DOHH2 (cell line): ENCODE measurements around the gene ABCA2.
"Not testable (repeated sequence)": the region's sequence is repeated elsewhere in the genome, so short reads cannot be mapped to it uniquely, and the experiment has no call there.

ENCODE experiments used
- H3F3A ChIP-seq: fragments of 200-600 bp; sonication (generic), shearing (Covaris generic); 2 replicates; pipeline ENCODE4 v1.6.0; 2016; ENCODE audit warnings: antibody characterized with exemption, mild to moderate bottlenecking; ENCODE audit not compliant: control insufficient read depth, insufficient read depth
- H3K27ac ChIP-seq: fragments of 200-600 bp; sonication (generic); 2 replicates; pipeline ENCODE4 v1.5.1; 2014; ENCODE audit warnings: low read depth, mild to moderate bottlenecking, low read length, moderate library complexity
- H3K27me3 ChIP-seq: fragments of 200-600 bp; sonication (generic); 2 replicates; pipeline ENCODE4 v1.6.1; 2014; ENCODE audit warnings: mild to moderate bottlenecking, low read length, mixed read lengths; ENCODE audit not compliant: control insufficient read depth
- H3K36me3 ChIP-seq: fragments of 200-600 bp; sonication (generic); 2 replicates; pipeline ENCODE4 v1.6.1; 2014; ENCODE audit warnings: mild to moderate bottlenecking, low read length, moderate library complexity, mixed read lengths; ENCODE audit not compliant: control insufficient read depth
- H3K4me1 ChIP-seq: fragments of 200-600 bp; sonication (generic); 2 replicates; pipeline ENCODE4 v1.6.1; 2014; ENCODE audit warnings: mild to moderate bottlenecking, low read length, mixed read lengths; ENCODE audit not compliant: control insufficient read depth
- H3K4me2 ChIP-seq: fragments of 200-600 bp; sonication (generic); 2 replicates; pipeline ENCODE4 v1.6.0; 2014; ENCODE audit warnings: mild to moderate bottlenecking, low read length, moderate library complexity
- H3K4me3 ChIP-seq: fragments of 200-600 bp; sonication (generic); 2 replicates; pipeline ENCODE4 v1.5.1; 2014; ENCODE audit warnings: mild to moderate bottlenecking, low read length, mixed read lengths
- H3K79me2 ChIP-seq: fragments of 200-600 bp; sonication (generic); 2 replicates; pipeline ENCODE4 v1.6.1; 2014; ENCODE audit warnings: mild to moderate bottlenecking, low read length, mixed read lengths; ENCODE audit not compliant: control insufficient read depth
- H3K9me2 ChIP-seq: fragments of 200-600 bp; sonication (generic); replicated peaks from 2 replicates; pipeline ENCODE4 v1.6.1; 2014; ENCODE audit warnings: mild to moderate bottlenecking, low read length, mixed read lengths; ENCODE audit not compliant: control insufficient read depth
- H3K9me3 ChIP-seq: fragments of 200-600 bp; sonication (generic); 2 replicates; pipeline ENCODE4 v1.6.1; 2014; ENCODE audit warnings: antibody characterized with exemption, low read length, mixed read lengths; ENCODE audit not compliant: control insufficient read depth, insufficient read depth
- H4K20me1 ChIP-seq: fragments of 200-600 bp; sonication (generic); 2 replicates; pipeline ENCODE4 v1.6.0; 2014; ENCODE audit warnings: low read depth, mild to moderate bottlenecking, antibody characterized with exemption, low read length, moderate library complexity; ENCODE audit not compliant: control insufficient read depth, insufficient read depth
- EZH2phosphoT487 ChIP-seq: fragments of 200-600 bp; sonication (generic); IDR thresholded peaks from 2 replicates; pipeline ENCODE4 v1.6.1; 2017; ENCODE audit warnings: borderline replicate concordance, mild to moderate bottlenecking, antibody characterized with exemption, low read length, moderate library complexity, mixed read lengths
- TF ChIP-seq, protein P1 (sequence below): fragments of 200-600 bp; sonication (generic); IDR thresholded peaks from one replicate; pipeline ENCODE4 v1.5.1; 2014; ENCODE audit warnings: antibody characterized with exemption, mild to moderate bottlenecking, low read depth, low read length; ENCODE audit not compliant: poor library complexity, severe bottlenecking

Gene ABCA2

DNA sequence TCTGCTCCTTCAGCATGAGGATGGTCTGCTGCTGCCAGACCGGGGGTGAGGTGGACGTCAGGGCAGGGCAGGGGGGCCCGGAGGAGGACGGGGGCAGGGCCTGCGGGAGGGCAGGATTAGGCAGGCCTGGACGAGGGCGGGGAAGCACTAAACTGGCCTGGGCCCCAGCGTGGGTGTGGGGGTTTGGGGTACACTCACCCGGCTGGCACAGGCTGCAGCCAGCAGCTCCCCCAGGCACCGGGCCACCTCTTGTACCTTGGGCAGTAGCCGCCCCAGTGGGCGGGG, 36.8 kb upstream of the ABCA2 start:
- Histone ChIP-seq H3K4me2 (no peak overlapping the region), H3K79me2 (peaks cover 38% of the 10 kb centered on the region), H3K27ac (no peak overlapping the region), H3K9me3 (no peaks in the 10 kb centered on the region), H3K4me1 (peaks cover 25% of the 10 kb centered on the region), H3K27me3 (no peaks in the 10 kb centered on the region), H4K20me1 (peaks cover 13% of the 10 kb centered on the region), H3K36me3 (peaks cover 31% of the 10 kb centered on the region), H3F3A (peaks cover 12% of the 10 kb centered on the region), H3K4me3 (no peak overlapping the region), H3K9me2 (no peaks in the 10 kb centered on the region)
- no peak for TF ChIP-seq EZH2phosphoT487
- TF ChIP-seq, protein P1, sequence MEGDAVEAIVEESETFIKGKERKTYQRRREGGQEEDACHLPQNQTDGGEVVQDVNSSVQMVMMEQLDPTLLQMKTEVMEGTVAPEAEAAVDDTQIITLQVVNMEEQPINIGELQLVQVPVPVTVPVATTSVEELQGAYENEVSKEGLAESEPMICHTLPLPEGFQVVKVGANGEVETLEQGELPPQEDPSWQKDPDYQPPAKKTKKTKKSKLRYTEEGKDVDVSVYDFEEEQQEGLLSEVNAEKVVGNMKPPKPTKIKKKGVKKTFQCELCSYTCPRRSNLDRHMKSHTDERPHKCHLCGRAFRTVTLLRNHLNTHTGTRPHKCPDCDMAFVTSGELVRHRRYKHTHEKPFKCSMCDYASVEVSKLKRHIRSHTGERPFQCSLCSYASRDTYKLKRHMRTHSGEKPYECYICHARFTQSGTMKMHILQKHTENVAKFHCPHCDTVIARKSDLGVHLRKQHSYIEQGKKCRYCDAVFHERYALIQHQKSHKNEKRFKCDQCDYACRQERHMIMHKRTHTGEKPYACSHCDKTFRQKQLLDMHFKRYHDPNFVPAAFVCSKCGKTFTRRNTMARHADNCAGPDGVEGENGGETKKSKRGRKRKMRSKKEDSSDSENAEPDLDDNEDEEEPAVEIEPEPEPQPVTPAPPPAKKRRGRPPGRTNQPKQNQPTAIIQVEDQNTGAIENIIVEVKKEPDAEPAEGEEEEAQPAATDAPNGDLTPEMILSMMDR, result no peak

GRCh38 chr9:137064027-137064879, 36.2 kb upstream of the ABCA2 start:
- H3K4me3 ChIP-seq, result no peak overlapping the region

DNA sequence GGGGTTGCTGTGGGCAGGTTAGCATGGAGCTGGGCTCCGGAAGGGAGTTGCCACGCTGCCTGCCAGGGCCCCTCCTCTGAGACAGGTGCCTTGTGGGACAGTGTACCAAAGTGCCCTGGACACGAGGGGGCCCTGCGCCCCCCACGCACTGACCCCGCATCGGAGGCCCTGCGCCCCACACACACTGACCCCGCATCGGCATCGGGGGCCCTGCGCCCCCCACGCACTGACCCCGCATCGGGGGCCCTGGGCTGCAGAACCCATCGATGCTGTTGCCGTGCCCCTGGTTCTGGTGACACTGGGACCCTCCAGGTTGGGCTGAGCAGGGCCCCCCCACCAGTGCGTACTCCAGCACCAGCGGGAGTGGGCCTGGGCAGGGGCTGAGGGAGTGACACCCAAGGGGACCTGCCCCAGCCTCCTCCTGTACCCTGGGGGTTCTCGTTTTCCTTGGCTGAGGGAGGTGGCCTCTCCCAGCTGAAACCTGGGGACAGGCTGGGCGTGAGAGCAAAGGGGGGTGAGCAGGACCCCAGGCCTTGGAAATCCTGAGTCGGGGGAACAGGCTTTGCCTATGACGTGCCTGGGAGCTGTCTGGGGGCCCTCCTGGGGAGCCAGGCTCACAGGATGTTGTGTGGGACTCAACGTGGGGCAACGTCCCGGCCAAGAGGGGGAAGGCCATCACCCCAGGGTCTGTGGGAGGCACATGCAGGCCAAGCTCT, 35.4 kb upstream of the ABCA2 start:
- H4K20me1 ChIP-seq, result peaks cover 5% of the 10 kb centered on the region
- no peak overlapping the region for H3K4me3 ChIP-seq
- peaks cover 16% of the 10 kb centered on the region for H3K4me1 ChIP-seq
- no peaks in the 10 kb centered on the region for H3K9me2 ChIP-seq
- peaks cover 25% of the 10 kb centered on the region for H3K79me2 ChIP-seq
- no peak overlapping the region for H3K27ac ChIP-seq
- TF ChIP-seq EZH2phosphoT487, result no peak
- TF ChIP-seq, protein P1, result no peak
- no peaks in the 10 kb centered on the region; the same call in 1 of the 2 replicates for H3K27me3 ChIP-seq
- H3K4me2 ChIP-seq, result no peak overlapping the region
- H3K9me3 ChIP-seq, result no peaks in the 10 kb centered on the region
- H3K36me3 ChIP-seq, result peaks cover 31% of the 10 kb centered on the region
- H3F3A ChIP-seq, result peaks cover 12% of the 10 kb centered on the region

More at GRCh38 chr9:137064027-137064879, 36.2 kb upstream of the ABCA2 start:
- Histone ChIP-seq H3K4me1 (peaks cover 24% of the 10 kb centered on the region), H3K9me2 (no peaks in the 10 kb centered on the region), H3K9me3 (no peaks in the 10 kb centered on the region), H3K4me2 (no peak overlapping the region), H3F3A (peaks cover 12% of the 10 kb centered on the region), H3K79me2 (peaks cover 33% of the 10 kb centered on the region), H4K20me1 (peaks cover 13% of the 10 kb centered on the region), H3K27ac (no peak overlapping the region), H3K36me3 (peaks cover 31% of the 10 kb centered on the region), H3K27me3 (no peaks in the 10 kb centered on the region)
- TF ChIP-seq EZH2phosphoT487, result no peak
- TF ChIP-seq, protein P1, result peak; percentile 95

- Histone ChIP-seq H3K79me2 (peaks cover 20% of the 10 kb centered on the region), H3K36me3 (peaks cover 31% of the 10 kb centered on the region)
- H3K9me2 ChIP-seq, H3K27ac ChIP-seq, H3K9me3 ChIP-seq, H3F3A ChIP-seq, H3K4me3 ChIP-seq, H4K20me1 ChIP-seq, H3K4me1 ChIP-seq, H3K27me3 ChIP-seq, H3K4me2 ChIP-seq: not testable (repeated sequence)
Measured at GRCh38 chr9:137062798-137063197, 34.8 kb upstream of the ABCA2 start.
